Activated CD4-positive, alpha-beta T cell treated with anti-CD3 and anti-CD28 coated beads for 36 hours (primary cell): Measurements from ENCODE around the gene LRRC47. TPM values are rescaled to one million over a fixed set of nuclear protein-coding genes. Genes with fewer than 3 reads are reported as not detected.

Experiments used
- ATAC-seq: fragments of 200-7000 bp; cut with Tn5 transposase; one replicate; pipeline ENCODE4 v1.10.0; 2021; ENCODE audit warnings: mild to moderate bottlenecking, moderate library complexity
- CTCF ChIA-PET: fragments of 350-600 bp; sonication (Branson Sonifier 250); formaldehyde crosslinking; loops from one replicate; lab custom pipeline; 2021; ENCODE audit warnings: antibody characterized with exemption; lab: Charles Lee
- POLR2A ChIA-PET: fragments of 350-600 bp; sonication (Branson Sonifier 250); formaldehyde crosslinking; loops from one replicate; lab custom pipeline; 2021; ENCODE audit warnings: antibody characterized with exemption, inconsistent platforms; lab: Charles Lee
- DNase-seq: peaks from one replicate; pipeline ENCODE4 v3.0.0-alpha.2; 2020
- H3K27ac Mint-ChIP-seq: one replicate; pipeline ENCODE4 v1.8.0; 2021; ENCODE audit warnings: mixed read lengths
- H3K27me3 Mint-ChIP-seq: one replicate; pipeline ENCODE4 v1.8.0; 2021; ENCODE audit warnings: mixed read lengths
- H3K36me3 Mint-ChIP-seq: one replicate; pipeline ENCODE4 v1.8.0; 2021; ENCODE audit warnings: low read depth, mixed read lengths
- H3K4me1 Mint-ChIP-seq: one replicate; pipeline ENCODE4 v1.8.0; 2021; ENCODE audit warnings: mixed read lengths
- H3K4me3 Mint-ChIP-seq: one replicate; pipeline ENCODE4 v1.8.0; 2021; ENCODE audit warnings: mild to moderate bottlenecking, moderate library complexity, mixed read lengths
- H3K9me3 Mint-ChIP-seq: one replicate; pipeline ENCODE4 v1.8.0; 2021; ENCODE audit warnings: low read depth, mixed read lengths
- intact Hi-C, 2 experiments: fragments of 100-400 bp; cut with DNase I in 1 of 2; cut with micrococcal nuclease in 1 of 2; formaldehyde crosslinking; loops; one replicate each; pipeline versions ENCODE4 v1.14.2 to v1.15.1; 2022 to 2024; cut with DNase I, micrococcal nuclease
- total RNA-seq, 2 experiments: library from RNA; stranded (reverse); gene quantifications; one replicate each; pipeline ENCODE4 v1.2.3, GENCODE V29; 2021

Gene LRRC47
- 10 to 100 TPM; 34.8 to 38.7 TPM for total RNA-seq

GRCh38 chr1:3796215-3797061, at the start of gene LRRC47:
TSS of gene LRRC47 (minus strand) at chr1:3796498. CDS start at chr1:3796476, 22 bp downstream.
- ATAC-seq = peak; percentile 99
- intact Hi-C loops = loop anchor here (1.0 kb wide), 7 partner anchors 20 to 172 kb away; partner anchors contain the start of genes C1orf174 (in 2 of the 2), CEP104 (in 2 of the 2), DFFB (in 2 of the 2) and SMIM1 (in 1 of the 2)
- DNase-seq = peak; percentile 97
- peaks cover 44% of the 10 kb centered on the region for H3K4me1 Mint-ChIP-seq
- H3K27me3 Mint-ChIP-seq = peaks cover 6% of the 10 kb centered on the region
- peaks cover 14% of the 10 kb centered on the region for H3K36me3 Mint-ChIP-seq
- peak within 1 kb of the TSS; percentile 87 for H3K27ac Mint-ChIP-seq
- no peaks in the 10 kb centered on the region for H3K9me3 Mint-ChIP-seq
- peak within 1 kb of the TSS; percentile 81 for H3K4me3 Mint-ChIP-seq
- ChIA-PET CTCF (interaction anchor here (1.0 to 1.4 kb wide), 3 partner anchors 11 to 21 kb away, joined by 3 to 5 read pairs (median 3); no protein-coding TSS in a partner anchor), POLR2A (interaction anchor here (0.7 to 1.0 kb wide), 2 partner anchors 23 to 61 kb away, joined by 4 read pairs; partner anchors contain the start of gene DFFB)

GRCh38 chr1:3842912-3843311, 46.6 kb upstream of the LRRC47 start:
- H3K27me3 Mint-ChIP-seq = no peaks in the 10 kb centered on the region
- DNase-seq (no peak), ATAC-seq (no peak)
- H3K4me1 Mint-ChIP-seq = no peaks in the 10 kb centered on the region
- POLR2A ChIA-PET = no interaction called here
- H3K9me3 Mint-ChIP-seq = peaks cover 1% of the 10 kb centered on the region
- H3K27ac Mint-ChIP-seq = no peak overlapping the region
- intact Hi-C loops = no loop called here
- CTCF ChIA-PET = no interaction called here
- peaks cover 50% of the 10 kb centered on the region for H3K36me3 Mint-ChIP-seq
- no peak overlapping the region for H3K4me3 Mint-ChIP-seq

GRCh38 chr1:3841491-3841890, 45.2 kb upstream of the LRRC47 start:
- ChIA-PET POLR2A (no interaction called here), CTCF (interaction anchor here (0.8 kb wide), 1 partner anchor 380 kb away, joined by 3 read pairs; no protein-coding TSS in a partner anchor)
- DNase-seq (no peak), ATAC-seq (no peak)
- no peak overlapping the region for H3K27ac Mint-ChIP-seq
- intact Hi-C loops = no loop called here
- H3K4me3 Mint-ChIP-seq = no peak overlapping the region
- no peaks in the 10 kb centered on the region for H3K27me3 Mint-ChIP-seq
- peaks cover 54% of the 10 kb centered on the region for H3K36me3 Mint-ChIP-seq
- no peaks in the 10 kb centered on the region for H3K4me1 Mint-ChIP-seq
- peaks cover 8% of the 10 kb centered on the region for H3K9me3 Mint-ChIP-seq

GRCh38 chr1:3838788-3839187, 42.5 kb upstream of the LRRC47 start:
- ChIA-PET POLR2A (no interaction called here), CTCF (no interaction called here)
- Mint-ChIP-seq H3K36me3 (peaks cover 56% of the 10 kb centered on the region), H3K4me3 (no peak overlapping the region), H3K27me3 (no peaks in the 10 kb centered on the region), H3K9me3 (peaks cover 8% of the 10 kb centered on the region), H3K4me1 (no peaks in the 10 kb centered on the region), H3K27ac (no peak overlapping the region)
- ATAC-seq = no peak
- intact Hi-C loops = no loop called here
- no peak for DNase-seq

- DNase-seq = no peak
- Mint-ChIP-seq H3K4me1 (no peaks in the 10 kb centered on the region), H3K27me3 (no peaks in the 10 kb centered on the region), H3K27ac (no peak overlapping the region), H3K9me3 (peaks cover 8% of the 10 kb centered on the region), H3K4me3 (no peak overlapping the region), H3K36me3 (peaks cover 53% of the 10 kb centered on the region)
- no peak for ATAC-seq
- intact Hi-C loops = no loop called here
- ChIA-PET CTCF (no interaction called here), POLR2A (no interaction called here)
These were observed 41.4 kb upstream of the LRRC47 start for GRCh38 chr1:3837685-3838084.

GRCh38 chr1:3837200-3837599, 40.9 kb upstream of the LRRC47 start:
- Mint-ChIP-seq H3K36me3 (peaks cover 52% of the 10 kb centered on the region), H3K4me3 (no peak overlapping the region), H3K9me3 (peaks cover 8% of the 10 kb centered on the region), H3K27me3 (no peaks in the 10 kb centered on the region), H3K4me1 (no peaks in the 10 kb centered on the region), H3K27ac (no peak overlapping the region)
- ATAC-seq = no peak
- intact Hi-C loops = no loop called here
- DNase-seq = no peak
- POLR2A ChIA-PET = no interaction called here
- CTCF ChIA-PET = no interaction called here

- ChIA-PET CTCF (no interaction called here), POLR2A (no interaction called here)
- Mint-ChIP-seq H3K4me1 (no peaks in the 10 kb centered on the region), H3K27ac (no peak overlapping the region), H3K9me3 (peaks cover 8% of the 10 kb centered on the region), H3K27me3 (no peaks in the 10 kb centered on the region), H3K36me3 (peaks cover 55% of the 10 kb centered on the region), H3K4me3 (no peak overlapping the region)
- DNase-seq = no peak
- intact Hi-C loops = no loop called here
- ATAC-seq = no peak
These were observed 40.1 kb upstream of the LRRC47 start for GRCh38 chr1:3836421-3836820.

GRCh38 chr1:3834701-3835100, 38.4 kb upstream of the LRRC47 start:
- Mint-ChIP-seq H3K27me3 (no peaks in the 10 kb centered on the region), H3K4me1 (no peaks in the 10 kb centered on the region), H3K9me3 (peaks cover 8% of the 10 kb centered on the region), H3K27ac (no peak overlapping the region), H3K36me3 (peaks cover 52% of the 10 kb centered on the region), H3K4me3 (no peak overlapping the region)
- intact Hi-C loops = no loop called here
- ATAC-seq (no peak), DNase-seq (no peak)
- POLR2A ChIA-PET = no interaction called here
- CTCF ChIA-PET = no interaction called here

GRCh38 chr1:3831689-3832088, 35.4 kb upstream of the LRRC47 start:
- H3K36me3 Mint-ChIP-seq = peaks cover 29% of the 10 kb centered on the region
- H3K27ac Mint-ChIP-seq = no peak overlapping the region
- ATAC-seq (no peak), DNase-seq (no peak)
- H3K4me3 Mint-ChIP-seq = no peak overlapping the region
- intact Hi-C loops = no loop called here
- no peaks in the 10 kb centered on the region for H3K27me3 Mint-ChIP-seq
- ChIA-PET POLR2A (no interaction called here), CTCF (no interaction called here)
- no peaks in the 10 kb centered on the region for H3K4me1 Mint-ChIP-seq
- H3K9me3 Mint-ChIP-seq = no peaks in the 10 kb centered on the region

- no peak for DNase-seq
- no peak overlapping the region for H3K27ac Mint-ChIP-seq
- H3K4me1 Mint-ChIP-seq = no peaks in the 10 kb centered on the region
- H3K9me3 Mint-ChIP-seq = no peaks in the 10 kb centered on the region
- ChIA-PET CTCF (no interaction called here), POLR2A (no interaction called here)
- H3K27me3 Mint-ChIP-seq = no peaks in the 10 kb centered on the region
- H3K4me3 Mint-ChIP-seq = no peak overlapping the region
- no peak for ATAC-seq
- peaks cover 32% of the 10 kb centered on the region for H3K36me3 Mint-ChIP-seq
- intact Hi-C loops = no loop called here
These were observed 32.1 kb upstream of the LRRC47 start for GRCh38 chr1:3828391-3828790.

GRCh38 chr1:3827813-3828307, 31.6 kb upstream of the LRRC47 start:
- Mint-ChIP-seq H3K4me1 (no peaks in the 10 kb centered on the region), H3K27ac (no peak overlapping the region), H3K36me3 (peaks cover 30% of the 10 kb centered on the region), H3K27me3 (no peaks in the 10 kb centered on the region), H3K9me3 (no peaks in the 10 kb centered on the region), H3K4me3 (no peak overlapping the region)
- DNase-seq = no peak
- ChIA-PET CTCF (no interaction called here), POLR2A (no interaction called here)
- intact Hi-C loops = no loop called here
- no peak for ATAC-seq

GRCh38 chr1:3825356-3825755, 29.1 kb upstream of the LRRC47 start:
- intact Hi-C loops = no loop called here
- H3K9me3 Mint-ChIP-seq = no peaks in the 10 kb centered on the region
- H3K4me3 Mint-ChIP-seq = no peak overlapping the region
- peaks cover 19% of the 10 kb centered on the region for H3K36me3 Mint-ChIP-seq
- DNase-seq (no peak), ATAC-seq (no peak)
- POLR2A ChIA-PET = no interaction called here
- H3K27ac Mint-ChIP-seq = no peak overlapping the region
- H3K4me1 Mint-ChIP-seq = no peaks in the 10 kb centered on the region
- CTCF ChIA-PET = no interaction called here
- H3K27me3 Mint-ChIP-seq = no peaks in the 10 kb centered on the region
